Measurements from ENCODE around the gene TRAT1. TPM values are rescaled to one million over a fixed set of nuclear protein-coding genes. Genes with fewer than 3 reads are reported as not detected.

Gene TRAT1
- total RNA-seq, 1 donor from 2014 or later = not detected

- no peak for DNase-seq (ENCODE audit: low spot score, unreplicated experiment)
- H3K36me3 Mint-ChIP-seq (ENCODE audit: insufficient read depth) = no peaks in the 10 kb centered on the region
- H3K4me3 Mint-ChIP-seq (ENCODE audit: low read depth) = no peak overlapping the region
- no peak for TF ChIP-seq CTCF (IDR thresholded peaks at IDR 0.05; ENCODE audit: unreplicated experiment)
- H3K27me3 Mint-ChIP-seq = no peaks in the 10 kb centered on the region
- peaks cover 11% of the 10 kb centered on the region for H3K4me1 Mint-ChIP-seq (ENCODE audit: low read depth)
- no peaks in the 10 kb centered on the region for H3K9me3 Mint-ChIP-seq (ENCODE audit: low read depth)
- no peak overlapping the region for H3K27ac Mint-ChIP-seq
These were observed 55.3 kb downstream of the TRAT1 start for GRCh38 chr3:108877901-108878300.

- Mint-ChIP-seq H3K4me1 (ENCODE audit: low read depth) (peaks cover 11% of the 10 kb centered on the region), H3K27ac (no peak overlapping the region), H3K4me3 (ENCODE audit: low read depth) (no peak overlapping the region), H3K9me3 (ENCODE audit: low read depth) (no peaks in the 10 kb centered on the region), H3K36me3 (ENCODE audit: insufficient read depth) (no peaks in the 10 kb centered on the region), H3K27me3 (no peaks in the 10 kb centered on the region)
- TF ChIP-seq CTCF (IDR thresholded peaks at IDR 0.05; ENCODE audit: unreplicated experiment) = no peak
- no peak for DNase-seq (ENCODE audit: low spot score, unreplicated experiment)
These were observed 57.3 kb downstream of the TRAT1 start for GRCh38 chr3:108879915-108880314.

- no peak overlapping the region for H3K4me3 Mint-ChIP-seq (ENCODE audit: low read depth)
- DNase-seq (ENCODE audit: low spot score, unreplicated experiment) = no peak
- H3K27ac Mint-ChIP-seq = no peak overlapping the region
- TF ChIP-seq CTCF (IDR thresholded peaks at IDR 0.05; ENCODE audit: unreplicated experiment) = no peak
- H3K36me3 Mint-ChIP-seq (ENCODE audit: insufficient read depth) = no peaks in the 10 kb centered on the region
- H3K27me3 Mint-ChIP-seq = no peaks in the 10 kb centered on the region
- H3K9me3 Mint-ChIP-seq (ENCODE audit: low read depth) = no peaks in the 10 kb centered on the region
- H3K4me1 Mint-ChIP-seq (ENCODE audit: low read depth) = no peaks in the 10 kb centered on the region
These were observed 60.2 kb downstream of the TRAT1 start for GRCh38 chr3:108882762-108883161.

- H3K36me3 Mint-ChIP-seq (ENCODE audit: insufficient read depth) = no peaks in the 10 kb centered on the region
- H3K4me1 Mint-ChIP-seq (ENCODE audit: low read depth) = no peaks in the 10 kb centered on the region
These were observed 60.8 kb downstream of the TRAT1 start for GRCh38 chr3:108883373-108883772.

GRCh38 chr3:108887121-108887520 is 64.5 kb downstream of the TRAT1 start:
- Mint-ChIP-seq H3K27ac (no peak overlapping the region), H3K27me3 (no peaks in the 10 kb centered on the region), H3K4me3 (ENCODE audit: low read depth) (no peak overlapping the region), H3K4me1 (ENCODE audit: low read depth) (peaks cover 2% of the 10 kb centered on the region), H3K36me3 (ENCODE audit: insufficient read depth) (no peaks in the 10 kb centered on the region), H3K9me3 (ENCODE audit: low read depth) (no peaks in the 10 kb centered on the region)
- TF ChIP-seq CTCF (IDR thresholded peaks at IDR 0.05; ENCODE audit: unreplicated experiment) = no peak
- DNase-seq (ENCODE audit: low spot score, unreplicated experiment) = no peak

More at GRCh38 chr3:108883373-108883772, 60.8 kb downstream of the TRAT1 start:
- H3K27me3 Mint-ChIP-seq = no peaks in the 10 kb centered on the region
- TF ChIP-seq CTCF (IDR thresholded peaks at IDR 0.05; ENCODE audit: unreplicated experiment) = no peak
- H3K27ac Mint-ChIP-seq = no peak overlapping the region
- H3K4me3 Mint-ChIP-seq (ENCODE audit: low read depth) = no peak overlapping the region
- no peak for DNase-seq (ENCODE audit: low spot score, unreplicated experiment)
- H3K9me3 Mint-ChIP-seq (ENCODE audit: low read depth) = no peaks in the 10 kb centered on the region
